ENCODE data around the gene GEMIN4. TPM values are rescaled to one million over a fixed set of nuclear protein-coding genes. Genes with fewer than 3 reads are reported as not detected.

Gene GEMIN4
- total and polyA plus RNA-seq, 10 of the 15 experiments (the other 5 are each of a cell fraction or from before 2014, with no cell fraction given): 2.4 to 55.6 (median 34.5) TPM

DNA sequence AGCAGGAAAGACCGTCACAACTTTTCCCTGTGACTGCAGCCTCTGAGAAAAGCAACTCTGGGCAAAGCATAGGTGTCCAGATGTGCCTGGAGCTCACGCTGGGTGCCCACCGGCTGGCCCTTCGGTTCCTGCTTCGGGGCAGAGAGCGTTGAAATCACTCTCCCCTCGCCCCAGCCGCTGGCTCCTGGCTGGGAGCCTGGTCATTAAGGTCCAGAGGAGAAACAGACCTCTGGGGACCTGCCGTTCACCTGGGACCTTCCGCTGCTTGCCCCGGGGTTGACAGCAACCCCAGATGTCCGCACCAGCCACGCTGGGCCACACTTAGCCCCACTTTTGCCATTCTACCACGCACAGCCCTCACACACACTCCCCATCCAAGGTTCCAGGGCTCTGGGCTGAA is 43.2 kb upstream of the GEMIN4 start:
- H3K27me3 ChIP-seq (replicated peaks in 1 of 2; ENCODE audit: control insufficient read depth in 2 of 2, insufficient read depth in 2 of 2, low read length in 1 of 2): no peaks in the 10 kb centered on the region
- BruUV-seq (replicated peaks): no TSS peak
- ATAC-seq: no peak
- H3K36me3 ChIP-seq (ENCODE audit: control insufficient read depth in 2 of 2, insufficient read depth in 2 of 2, low read length in 1 of 2): peaks cover 3 to 4% of the 10 kb centered on the region in 2 experiments; a peak in 3 of 4 replicates
- H3K4me1 ChIP-seq (ENCODE audit: control insufficient read depth, insufficient read depth, low read length): no peaks in the 10 kb centered on the region
- H2AFZ ChIP-seq (ENCODE audit: control insufficient read depth, low read depth, low read length): no peak overlapping the region
- SMC1A ChIA-PET (ENCODE audit: uncharacterized antibody, unreplicated experiment): interaction anchor here (1.1 to 2.6 kb wide), 3 partner anchors 184 to 204 kb away, joined by 3 to 24 read pairs (median 8); partner anchors contain the start of gene NXN
- CTCF ChIA-PET: interaction anchor here (0.7 to 6.1 kb wide), 4 partner anchors 34 to 201 kb away, joined by 3 to 61 read pairs (median 4); partner anchors contain the start of genes NXN and TIMM22
- in situ Hi-C loops (cut with MboI): loop anchor here (5.0 kb wide), 1 partner anchor 192 kb away; no protein-coding TSS in a partner anchor
- RAD21 ChIA-PET (ENCODE audit: unreplicated experiment): interaction anchor here (1.0 to 3.1 kb wide), 4 partner anchors 13 to 187 kb away, joined by 3 to 32 read pairs (median 4); partner anchors contain the start of genes GLOD4, MRM3 and NXN
- DNase-seq (ENCODE audit: low read depth, low spot score): no peak
- no peak overlapping the region for H3K27ac ChIP-seq (ENCODE audit: control insufficient read depth, insufficient read depth)
- H3K9ac ChIP-seq (ENCODE audit: control insufficient read depth, insufficient read depth, low read length): no peak overlapping the region
- TF ChIP-seq ZBED1 (IDR thresholded peaks at IDR 0.05; ENCODE audit: borderline replicate concordance) (no peak), FOXM1 (IDR thresholded peaks at IDR 0.05; ENCODE audit: low read depth, low read length) (no peak), RELA (IDR thresholded peaks at IDR 0.05; ENCODE audit: borderline replicate concordance, partially characterized antibody) (no peak), SIX5 (IDR thresholded peaks at IDR 0.05; ENCODE audit: low read depth, low read length, severe bottlenecking) (no peak), BCL11A (IDR thresholded peaks at IDR 0.05; ENCODE audit: low read depth, low read length) (no peak), RB1 (IDR thresholded peaks at IDR 0.05; ENCODE audit: borderline replicate concordance) (no peak), TARDBP (IDR thresholded peaks at IDR 0.05; ENCODE audit: borderline replicate concordance) (no peak)
- TF ChIP-seq, protein P1, sequence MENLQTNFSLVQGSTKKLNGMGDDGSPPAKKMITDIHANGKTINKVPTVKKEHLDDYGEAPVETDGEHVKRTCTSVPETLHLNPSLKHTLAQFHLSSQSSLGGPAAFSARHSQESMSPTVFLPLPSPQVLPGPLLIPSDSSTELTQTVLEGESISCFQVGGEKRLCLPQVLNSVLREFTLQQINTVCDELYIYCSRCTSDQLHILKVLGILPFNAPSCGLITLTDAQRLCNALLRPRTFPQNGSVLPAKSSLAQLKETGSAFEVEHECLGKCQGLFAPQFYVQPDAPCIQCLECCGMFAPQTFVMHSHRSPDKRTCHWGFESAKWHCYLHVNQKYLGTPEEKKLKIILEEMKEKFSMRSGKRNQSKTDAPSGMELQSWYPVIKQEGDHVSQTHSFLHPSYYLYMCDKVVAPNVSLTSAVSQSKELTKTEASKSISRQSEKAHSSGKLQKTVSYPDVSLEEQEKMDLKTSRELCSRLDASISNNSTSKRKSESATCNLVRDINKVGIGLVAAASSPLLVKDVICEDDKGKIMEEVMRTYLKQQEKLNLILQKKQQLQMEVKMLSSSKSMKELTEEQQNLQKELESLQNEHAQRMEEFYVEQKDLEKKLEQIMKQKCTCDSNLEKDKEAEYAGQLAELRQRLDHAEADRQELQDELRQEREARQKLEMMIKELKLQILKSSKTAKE (IDR thresholded peaks at IDR 0.05; ENCODE audit: low read depth, poor library complexity, severe bottlenecking): no peak
- TF ChIP-seq, protein P2, sequence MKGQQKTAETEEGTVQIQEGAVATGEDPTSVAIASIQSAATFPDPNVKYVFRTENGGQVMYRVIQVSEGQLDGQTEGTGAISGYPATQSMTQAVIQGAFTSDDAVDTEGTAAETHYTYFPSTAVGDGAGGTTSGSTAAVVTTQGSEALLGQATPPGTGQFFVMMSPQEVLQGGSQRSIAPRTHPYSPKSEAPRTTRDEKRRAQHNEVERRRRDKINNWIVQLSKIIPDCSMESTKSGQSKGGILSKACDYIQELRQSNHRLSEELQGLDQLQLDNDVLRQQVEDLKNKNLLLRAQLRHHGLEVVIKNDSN (IDR thresholded peaks at IDR 0.05; ENCODE audit: borderline replicate concordance, extremely low read length, insufficient read depth, low read depth, low read length): no peak
- TF ChIP-seq, protein P3, sequence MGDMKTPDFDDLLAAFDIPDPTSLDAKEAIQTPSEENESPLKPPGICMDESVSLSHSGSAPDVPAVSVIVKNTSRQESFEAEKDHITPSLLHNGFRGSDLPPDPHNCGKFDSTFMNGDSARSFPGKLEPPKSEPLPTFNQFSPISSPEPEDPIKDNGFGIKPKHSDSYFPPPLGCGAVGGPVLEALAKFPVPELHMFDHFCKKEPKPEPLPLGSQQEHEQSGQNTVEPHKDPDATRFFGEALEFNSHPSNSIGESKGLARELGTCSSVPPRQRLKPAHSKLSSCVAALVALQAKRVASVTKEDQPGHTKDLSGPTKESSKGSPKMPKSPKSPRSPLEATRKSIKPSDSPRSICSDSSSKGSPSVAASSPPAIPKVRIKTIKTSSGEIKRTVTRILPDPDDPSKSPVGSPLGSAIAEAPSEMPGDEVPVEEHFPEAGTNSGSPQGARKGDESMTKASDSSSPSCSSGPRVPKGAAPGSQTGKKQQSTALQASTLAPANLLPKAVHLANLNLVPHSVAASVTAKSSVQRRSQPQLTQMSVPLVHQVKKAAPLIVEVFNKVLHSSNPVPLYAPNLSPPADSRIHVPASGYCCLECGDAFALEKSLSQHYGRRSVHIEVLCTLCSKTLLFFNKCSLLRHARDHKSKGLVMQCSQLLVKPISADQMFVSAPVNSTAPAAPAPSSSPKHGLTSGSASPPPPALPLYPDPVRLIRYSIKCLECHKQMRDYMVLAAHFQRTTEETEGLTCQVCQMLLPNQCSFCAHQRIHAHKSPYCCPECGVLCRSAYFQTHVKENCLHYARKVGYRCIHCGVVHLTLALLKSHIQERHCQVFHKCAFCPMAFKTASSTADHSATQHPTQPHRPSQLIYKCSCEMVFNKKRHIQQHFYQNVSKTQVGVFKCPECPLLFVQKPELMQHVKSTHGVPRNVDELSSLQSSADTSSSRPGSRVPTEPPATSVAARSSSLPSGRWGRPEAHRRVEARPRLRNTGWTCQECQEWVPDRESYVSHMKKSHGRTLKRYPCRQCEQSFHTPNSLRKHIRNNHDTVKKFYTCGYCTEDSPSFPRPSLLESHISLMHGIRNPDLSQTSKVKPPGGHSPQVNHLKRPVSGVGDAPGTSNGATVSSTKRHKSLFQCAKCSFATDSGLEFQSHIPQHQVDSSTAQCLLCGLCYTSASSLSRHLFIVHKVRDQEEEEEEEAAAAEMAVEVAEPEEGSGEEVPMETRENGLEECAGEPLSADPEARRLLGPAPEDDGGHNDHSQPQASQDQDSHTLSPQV (IDR thresholded peaks at IDR 0.05): no peak
- TF ChIP-seq, protein P4, sequence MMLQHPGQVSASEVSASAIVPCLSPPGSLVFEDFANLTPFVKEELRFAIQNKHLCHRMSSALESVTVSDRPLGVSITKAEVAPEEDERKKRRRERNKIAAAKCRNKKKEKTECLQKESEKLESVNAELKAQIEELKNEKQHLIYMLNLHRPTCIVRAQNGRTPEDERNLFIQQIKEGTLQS (IDR thresholded peaks at IDR 0.05; ENCODE audit: borderline replicate concordance, extremely low read depth, low read depth, low read length): no peak
- TF ChIP-seq, protein P5, sequence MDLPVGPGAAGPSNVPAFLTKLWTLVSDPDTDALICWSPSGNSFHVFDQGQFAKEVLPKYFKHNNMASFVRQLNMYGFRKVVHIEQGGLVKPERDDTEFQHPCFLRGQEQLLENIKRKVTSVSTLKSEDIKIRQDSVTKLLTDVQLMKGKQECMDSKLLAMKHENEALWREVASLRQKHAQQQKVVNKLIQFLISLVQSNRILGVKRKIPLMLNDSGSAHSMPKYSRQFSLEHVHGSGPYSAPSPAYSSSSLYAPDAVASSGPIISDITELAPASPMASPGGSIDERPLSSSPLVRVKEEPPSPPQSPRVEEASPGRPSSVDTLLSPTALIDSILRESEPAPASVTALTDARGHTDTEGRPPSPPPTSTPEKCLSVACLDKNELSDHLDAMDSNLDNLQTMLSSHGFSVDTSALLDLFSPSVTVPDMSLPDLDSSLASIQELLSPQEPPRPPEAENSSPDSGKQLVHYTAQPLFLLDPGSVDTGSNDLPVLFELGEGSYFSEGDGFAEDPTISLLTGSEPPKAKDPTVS (IDR thresholded peaks at IDR 0.05; ENCODE audit: low read depth, low read length): no peak
- no peak for FAIRE-seq
- POLR2A ChIA-PET: interaction anchor here (0.9 kb wide), 1 partner anchor 186 kb away, joined by 3 read pairs; no protein-coding TSS in a partner anchor
- no peaks in the 10 kb centered on the region for H3K79me2 ChIP-seq (ENCODE audit: control insufficient read depth, insufficient read depth, low read length)
- H3K4me2 ChIP-seq (ENCODE audit: control insufficient read depth, insufficient read depth): no peak overlapping the region
- no peak overlapping the region for H3K4me3 ChIP-seq
- 83% methylated on average over 14 of the region's 14 CpGs for WGBS (ENCODE audit: insufficient coverage, insufficient replicate concordance, low lambda C conversion rate, missing lambda C conversion rate)
- no peaks in the 10 kb centered on the region for H4K20me1 ChIP-seq (ENCODE audit: control insufficient read depth, insufficient read depth)
- H3K9me3 ChIP-seq (replicated peaks; ENCODE audit: control insufficient read depth, insufficient read depth, low read length): no peaks in the 10 kb centered on the region
- intact Hi-C loops (cut with micrococcal nuclease; ENCODE audit: unreplicated experiment): loop anchor here (1.0 kb wide), 1 partner anchor 186 kb away; no protein-coding TSS in a partner anchor
